WERI-Rb-1 (cell line): ENCODE data around the gene LSM7.
"Not testable (repeated sequence)": the region's sequence is repeated elsewhere in the genome, so short reads cannot be mapped to it uniquely, and the experiment has no call there.

Experiments
- DNase-seq: peaks from one replicate; pipeline ENCODE4 v3.0.0-alpha.2; 2020
- H3K27ac ChIP-seq: fragments of 250-450 bp; sonication (Bioruptor Pico); 2 replicates; pipeline ENCODE4 v1.5.1; 2020; ENCODE audit warnings: mild to moderate bottlenecking, moderate library complexity
- H3K27me3 ChIP-seq: fragments of 250-450 bp; sonication (Bioruptor Pico); 2 replicates; pipeline ENCODE4 v1.5.1; 2021; ENCODE audit warnings: mild to moderate bottlenecking, low read depth, moderate library complexity; ENCODE audit not compliant: insufficient read depth, severe bottlenecking
- H3K36me3 ChIP-seq: fragments of 250-450 bp; sonication (Bioruptor Pico); 2 replicates; pipeline ENCODE4 v1.5.1; 2020; ENCODE audit warnings: mild to moderate bottlenecking, moderate library complexity
- H3K4me3 ChIP-seq: 2 replicates; pipeline ENCODE4 v1.5.1; 2011; ENCODE audit warnings: low read depth, mild to moderate bottlenecking, control low read depth, low read length
- H3K9me3 ChIP-seq: fragments of 250-450 bp; sonication (Bioruptor Pico); 2 replicates; pipeline ENCODE4 v1.5.1; 2021; ENCODE audit warnings: mild to moderate bottlenecking, moderate library complexity; ENCODE audit not compliant: severe bottlenecking
- CTCF ChIP-seq: IDR thresholded peaks from 2 replicates; pipeline ENCODE4 v1.5.1; 2011; ENCODE audit warnings: low read depth, mild to moderate bottlenecking, control low read depth, inconsistent platforms, low read length

The LSM7 gene

GRCh38 chr19:2352121-2352520, 23.7 kb upstream of the LSM7 start:
- Histone ChIP-seq H3K4me3 (no peak overlapping the region), H3K27ac (no peak overlapping the region), H3K27me3 (no peaks in the 10 kb centered on the region), H3K9me3 (no peaks in the 10 kb centered on the region), H3K36me3 (peaks cover 8% of the 10 kb centered on the region)
- TF ChIP-seq CTCF = no peak
- no peak for DNase-seq

- H3K4me3 ChIP-seq = no peak overlapping the region
- no peak for TF ChIP-seq CTCF
- no peaks in the 10 kb centered on the region for H3K9me3 ChIP-seq
- no peak overlapping the region for H3K27ac ChIP-seq
- H3K36me3 ChIP-seq = peaks cover 8% of the 10 kb centered on the region
- no peaks in the 10 kb centered on the region for H3K27me3 ChIP-seq
- DNase-seq = no peak
Observed at GRCh38 chr19:2351591-2351990, 23.2 kb upstream of the LSM7 start.

GRCh38 chr19:2350656-2351055, 22.3 kb upstream of the LSM7 start:
- H3K36me3 ChIP-seq = peaks cover 8% of the 10 kb centered on the region
- TF ChIP-seq CTCF = no peak
- H3K27me3 ChIP-seq = no peaks in the 10 kb centered on the region
- H3K9me3 ChIP-seq = no peaks in the 10 kb centered on the region
- no peak for DNase-seq
- H3K4me3 ChIP-seq = no peak overlapping the region
- H3K27ac ChIP-seq = no peak overlapping the region

DNA sequence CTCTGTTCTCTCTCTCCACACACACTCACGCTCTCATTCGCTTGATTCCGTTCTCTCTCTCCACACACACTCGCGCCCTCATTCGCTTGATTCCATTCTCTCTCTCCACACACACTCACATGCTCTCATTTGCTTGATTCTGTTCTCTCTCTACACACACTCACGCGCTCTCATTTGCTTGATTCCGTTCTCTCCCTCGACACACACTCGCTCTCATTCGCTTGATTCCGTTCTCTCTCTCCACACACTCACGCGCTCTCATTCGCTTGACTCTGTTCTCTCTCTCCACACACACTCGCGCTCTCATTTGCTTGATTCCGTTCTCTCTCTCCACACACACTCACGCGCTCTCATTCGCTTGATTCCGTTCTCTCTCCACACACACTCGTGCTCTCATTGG, 21.4 kb upstream of the LSM7 start:
- not testable (repeated sequence) for H3K9me3 ChIP-seq, H3K27me3 ChIP-seq, H3K27ac ChIP-seq, H3K4me3 ChIP-seq, DNase-seq
- H3K36me3 ChIP-seq = peaks cover 12% of the 10 kb centered on the region

- no peak for DNase-seq
- TF ChIP-seq CTCF = no peak
- no peak overlapping the region for H3K4me3 ChIP-seq
- H3K36me3 ChIP-seq = peaks cover 21% of the 10 kb centered on the region
- H3K27me3 ChIP-seq = no peaks in the 10 kb centered on the region
- no peak overlapping the region for H3K27ac ChIP-seq
- H3K9me3 ChIP-seq = no peaks in the 10 kb centered on the region
Observed at GRCh38 chr19:2345794-2346663, 17.6 kb upstream of the LSM7 start.

DNA sequence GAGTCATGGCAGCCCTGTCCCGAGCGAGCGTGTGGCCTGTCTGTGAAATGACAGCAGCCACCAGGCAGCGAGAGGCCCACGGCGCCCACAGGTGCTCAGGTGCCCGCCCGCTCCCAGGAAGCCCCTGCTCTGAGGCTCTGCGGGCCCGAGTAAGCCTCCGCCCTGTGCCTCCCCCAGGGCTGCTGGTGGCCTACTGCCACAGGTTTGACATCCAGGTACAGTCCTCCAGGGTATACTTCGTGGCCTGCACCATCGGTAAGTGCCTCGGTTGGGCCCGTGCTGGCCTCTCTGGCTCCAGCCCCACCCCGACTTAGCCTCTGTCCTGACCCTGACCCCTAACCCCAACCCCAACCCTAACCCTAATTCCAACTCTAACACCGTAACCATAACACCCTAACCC, 16.7 kb upstream of the LSM7 start:
- H3K27ac ChIP-seq = no peak overlapping the region
- H3K27me3 ChIP-seq = no peaks in the 10 kb centered on the region
- no peak for TF ChIP-seq CTCF
- no peak for DNase-seq
- no peak overlapping the region for H3K4me3 ChIP-seq
- no peaks in the 10 kb centered on the region for H3K9me3 ChIP-seq
- peaks cover 19% of the 10 kb centered on the region for H3K36me3 ChIP-seq
